Activated CD8-positive, alpha-beta memory T cell treated with anti-CD3 and anti-CD28 coated beads for 24 hours (primary cell): ENCODE results near the gene HIPK4.
"Not testable (repeated sequence)": the region's sequence is repeated elsewhere in the genome, so short reads cannot be mapped to it uniquely, and the experiment has no call there.

Source experiments
- DNase-seq: peaks from one replicate; pipeline ENCODE4 v3.0.0-alpha.2; 2020

Gene HIPK4, protein sequence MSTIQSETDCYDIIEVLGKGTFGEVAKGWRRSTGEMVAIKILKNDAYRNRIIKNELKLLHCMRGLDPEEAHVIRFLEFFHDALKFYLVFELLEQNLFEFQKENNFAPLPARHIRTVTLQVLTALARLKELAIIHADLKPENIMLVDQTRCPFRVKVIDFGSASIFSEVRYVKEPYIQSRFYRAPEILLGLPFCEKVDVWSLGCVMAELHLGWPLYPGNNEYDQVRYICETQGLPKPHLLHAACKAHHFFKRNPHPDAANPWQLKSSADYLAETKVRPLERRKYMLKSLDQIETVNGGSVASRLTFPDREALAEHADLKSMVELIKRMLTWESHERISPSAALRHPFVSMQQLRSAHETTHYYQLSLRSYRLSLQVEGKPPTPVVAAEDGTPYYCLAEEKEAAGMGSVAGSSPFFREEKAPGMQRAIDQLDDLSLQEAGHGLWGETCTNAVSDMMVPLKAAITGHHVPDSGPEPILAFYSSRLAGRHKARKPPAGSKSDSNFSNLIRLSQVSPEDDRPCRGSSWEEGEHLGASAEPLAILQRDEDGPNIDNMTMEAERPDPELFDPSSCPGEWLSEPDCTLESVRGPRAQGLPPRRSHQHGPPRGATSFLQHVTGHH

DNA sequence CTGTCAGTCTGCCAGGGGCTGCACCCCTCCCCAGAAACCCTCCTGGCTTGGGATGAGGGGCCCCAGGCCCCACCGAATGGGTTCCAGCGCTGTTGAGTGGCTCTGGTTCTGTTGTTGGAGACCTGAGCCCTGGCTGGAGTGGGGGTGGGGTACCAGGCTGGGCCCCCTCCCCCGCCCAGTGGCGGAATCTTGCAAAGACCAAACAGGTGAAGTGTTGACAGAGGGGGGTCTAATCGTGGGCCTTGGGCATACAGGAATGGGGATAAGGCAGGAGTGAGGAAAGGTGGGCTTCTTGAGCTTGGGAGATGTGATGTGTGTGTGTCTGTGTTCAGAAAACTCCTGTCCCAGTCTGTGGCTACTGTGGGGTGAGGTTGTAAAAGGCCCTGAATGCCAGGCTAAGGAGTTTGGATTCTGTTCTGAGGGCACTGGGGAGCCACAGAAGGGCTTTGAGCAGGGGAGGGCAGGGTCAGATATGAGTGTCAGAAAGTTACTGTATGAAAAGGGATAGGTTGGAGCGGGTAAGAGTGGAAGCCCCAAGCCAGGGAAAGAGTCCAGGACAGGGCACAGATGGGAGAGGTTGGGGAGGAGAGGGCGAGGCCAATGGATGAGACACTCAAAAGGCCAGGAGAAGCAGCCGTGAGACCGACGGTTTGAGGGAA is at the start of gene HIPK4:
Gene HIPK4, minus strand, starts transcription at position 98 of the 659 bp plus-strand sequence. CDS start 279 bp downstream, outside the sequence.
- DNase-seq, result no peak

DNA sequence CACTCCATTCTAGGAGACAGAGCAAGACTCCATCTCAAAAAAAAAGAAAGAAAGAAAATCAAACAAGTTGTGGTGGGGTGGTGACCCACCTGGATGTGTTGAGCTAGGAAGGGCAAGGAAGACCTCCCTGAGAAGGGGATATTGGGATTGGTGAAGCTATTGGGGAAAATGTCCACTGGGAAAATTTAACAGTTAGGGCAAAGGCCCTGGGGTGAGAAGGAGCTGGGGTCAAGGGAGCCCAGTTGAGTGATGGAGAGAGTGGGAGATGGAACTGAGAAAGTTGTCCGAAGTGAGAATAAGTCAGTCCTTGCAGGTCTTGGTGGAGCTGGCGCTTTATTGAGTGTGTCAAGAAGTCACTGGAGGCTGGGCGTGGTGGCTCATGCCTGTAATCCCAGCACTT is 48.3 kb upstream of the HIPK4 start:
- DNase-seq, result no peak

DNA sequence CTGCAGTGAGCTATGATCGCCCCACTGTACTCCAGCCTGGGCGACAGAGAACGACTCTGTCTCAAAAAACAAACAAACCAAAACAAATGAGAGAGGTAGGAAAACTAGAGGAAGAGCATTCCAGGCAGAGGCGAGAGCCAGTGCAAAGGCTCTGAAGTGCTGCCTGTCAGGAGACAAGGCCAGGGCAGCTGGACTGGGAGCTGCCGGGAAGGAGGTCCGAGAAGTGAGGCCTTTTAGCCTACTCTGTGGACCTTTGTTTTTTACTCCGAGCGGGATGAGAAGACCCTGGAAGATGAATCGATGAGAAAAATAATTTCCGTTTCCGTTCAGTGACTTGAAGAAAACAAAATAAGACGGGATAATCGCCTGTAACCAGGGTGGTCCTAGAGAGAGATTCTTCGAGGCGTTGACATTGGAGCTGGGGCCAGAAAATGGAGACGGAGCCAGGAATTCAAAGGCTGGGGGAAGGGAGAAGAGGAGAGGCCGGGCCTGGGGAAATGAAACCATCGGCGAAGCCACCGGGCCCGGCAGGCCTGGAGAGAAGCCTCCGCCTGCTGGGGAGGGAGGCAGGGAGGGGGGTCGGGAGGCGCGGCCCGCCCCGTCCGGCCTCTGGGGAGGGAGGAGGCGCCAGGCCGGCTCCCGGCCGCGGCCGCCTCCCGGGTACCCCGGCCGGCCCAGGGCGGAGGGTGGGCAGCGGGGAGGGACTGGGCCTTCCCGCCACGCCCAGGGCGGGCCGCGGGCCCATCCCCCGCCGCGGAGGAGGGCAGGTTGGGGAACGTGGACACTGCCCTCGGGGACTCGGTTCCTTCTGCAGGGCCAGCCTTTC is 43.6 kb upstream of the HIPK4 start:
- peak; percentile 77 for DNase-seq

DNA sequence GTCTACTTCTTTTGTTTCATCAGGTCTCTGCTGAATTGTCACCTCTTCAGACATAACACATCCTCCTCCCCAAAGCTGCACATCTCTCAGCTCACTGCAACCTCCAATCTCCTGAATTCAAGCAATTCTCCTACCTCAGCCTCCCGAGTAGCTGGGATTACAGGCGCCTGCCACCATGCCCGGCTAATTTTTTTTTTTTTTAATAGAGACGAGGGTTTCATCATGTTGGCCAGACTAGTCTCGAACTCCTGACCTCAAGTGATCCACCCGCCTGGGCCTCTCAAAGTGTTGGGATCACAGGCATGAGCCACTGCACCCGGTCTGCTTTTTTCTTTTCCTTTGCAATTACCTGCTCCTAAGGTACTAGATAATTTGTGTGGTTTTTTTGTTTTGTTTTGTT is 42.8 kb upstream of the HIPK4 start:
- DNase-seq, result not testable (repeated sequence)

DNA sequence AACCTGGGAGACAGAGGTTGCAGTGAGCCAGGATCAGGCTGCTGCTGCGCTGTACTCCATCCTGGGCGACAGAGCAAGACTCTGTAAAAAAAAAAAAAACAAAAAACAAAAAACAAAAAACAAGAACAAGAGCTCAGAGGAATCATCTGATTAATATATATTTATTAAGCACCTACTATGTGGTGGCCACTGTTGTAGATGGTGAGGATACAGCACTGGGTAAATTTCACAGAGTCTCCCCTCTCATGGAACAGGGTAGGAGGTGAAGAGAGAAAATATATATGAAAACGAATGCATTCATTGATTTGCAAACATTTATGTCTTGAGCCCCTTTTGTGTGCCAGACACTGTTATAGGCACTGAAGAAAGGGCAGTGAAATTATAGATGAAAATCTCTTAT is 41.7 kb upstream of the HIPK4 start:
- no peak for DNase-seq

DNA sequence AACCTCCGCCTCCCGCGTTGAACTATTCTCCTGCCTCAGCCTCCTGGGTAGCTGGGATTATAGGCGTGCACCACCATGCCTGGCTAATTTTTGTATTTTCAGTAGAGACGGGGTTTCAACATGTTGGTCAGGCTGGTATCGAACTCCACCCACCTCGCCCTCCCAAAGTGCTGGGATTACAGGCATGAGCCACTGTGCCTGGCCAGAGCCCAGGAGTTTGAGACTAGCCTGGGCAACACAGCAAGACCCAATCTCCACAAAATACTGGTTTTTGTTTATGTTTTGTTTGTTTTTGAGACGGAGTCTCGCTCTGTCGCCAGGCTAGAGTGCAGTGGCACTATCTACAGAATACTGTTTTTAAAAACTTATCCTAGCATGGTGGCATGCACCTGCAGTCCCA is 40.3 kb upstream of the HIPK4 start:
- not testable (repeated sequence) for DNase-seq

DNA sequence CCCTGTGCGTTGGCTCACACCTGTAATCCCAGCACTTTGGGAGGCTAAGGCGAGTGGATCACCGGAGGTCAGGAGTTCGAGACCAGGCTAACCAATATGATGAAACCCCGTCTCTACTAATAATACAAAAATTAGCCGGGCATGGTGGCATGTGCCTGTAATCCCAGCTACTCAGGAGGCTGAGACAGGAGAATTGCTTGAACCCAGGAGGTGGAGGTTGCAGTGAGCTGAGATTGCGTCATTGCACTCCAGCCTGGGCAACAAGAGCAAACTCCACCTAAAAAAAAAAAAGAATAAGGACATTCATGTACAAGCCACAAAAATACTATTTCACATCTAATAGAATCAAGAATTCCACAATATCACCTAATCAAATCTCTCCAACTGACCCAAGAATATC is 38.2 kb upstream of the HIPK4 start:
- not testable (repeated sequence) for DNase-seq

DNA sequence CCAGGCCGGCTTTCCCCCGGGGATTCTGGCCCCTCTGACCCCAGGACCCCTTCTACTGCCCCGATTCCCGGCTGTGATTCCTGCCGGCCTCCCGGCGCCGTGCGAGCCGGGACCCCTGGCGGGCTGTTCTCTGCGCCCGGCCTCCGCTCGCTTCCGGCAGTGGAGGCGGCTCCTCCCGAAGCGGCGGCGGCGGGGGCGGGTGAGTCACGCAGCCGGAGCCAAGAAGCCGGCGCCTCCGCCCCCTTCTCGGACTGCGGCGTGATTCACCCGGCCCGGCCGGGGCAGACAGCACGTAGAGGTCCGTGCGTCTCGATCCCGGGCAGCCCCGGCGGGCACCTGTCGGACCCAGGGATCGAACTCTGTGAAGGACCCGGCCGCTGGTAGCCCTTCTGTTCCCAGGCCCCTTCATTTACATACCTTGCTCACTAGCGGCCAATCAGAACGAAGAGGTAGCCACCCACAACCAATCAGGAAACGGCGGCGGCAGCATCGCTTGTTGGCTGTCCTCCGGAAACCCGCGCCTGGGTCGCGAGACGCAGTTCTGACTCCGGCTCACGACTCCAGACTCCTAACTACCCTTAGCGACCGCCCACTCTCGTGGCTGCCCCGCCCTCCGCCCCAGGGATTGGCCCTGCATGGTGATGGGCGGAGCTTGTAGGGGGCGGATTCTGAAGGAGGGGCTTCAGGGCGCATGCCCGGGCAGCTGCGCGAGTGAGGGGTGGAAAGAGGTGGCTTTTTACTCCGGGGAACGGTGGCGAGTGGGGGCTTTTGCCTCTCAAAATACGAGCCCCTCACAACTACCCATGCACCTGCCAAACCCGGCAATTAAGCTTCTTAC is 35.7 kb upstream of the HIPK4 start, which contains the start of gene SERTAD1:
Gene SERTAD1, minus strand, starts transcription at position 543 of the 838 bp plus-strand sequence. CDS start 2,446 bp downstream, outside the sequence.
- peak; percentile 100 for DNase-seq

DNA sequence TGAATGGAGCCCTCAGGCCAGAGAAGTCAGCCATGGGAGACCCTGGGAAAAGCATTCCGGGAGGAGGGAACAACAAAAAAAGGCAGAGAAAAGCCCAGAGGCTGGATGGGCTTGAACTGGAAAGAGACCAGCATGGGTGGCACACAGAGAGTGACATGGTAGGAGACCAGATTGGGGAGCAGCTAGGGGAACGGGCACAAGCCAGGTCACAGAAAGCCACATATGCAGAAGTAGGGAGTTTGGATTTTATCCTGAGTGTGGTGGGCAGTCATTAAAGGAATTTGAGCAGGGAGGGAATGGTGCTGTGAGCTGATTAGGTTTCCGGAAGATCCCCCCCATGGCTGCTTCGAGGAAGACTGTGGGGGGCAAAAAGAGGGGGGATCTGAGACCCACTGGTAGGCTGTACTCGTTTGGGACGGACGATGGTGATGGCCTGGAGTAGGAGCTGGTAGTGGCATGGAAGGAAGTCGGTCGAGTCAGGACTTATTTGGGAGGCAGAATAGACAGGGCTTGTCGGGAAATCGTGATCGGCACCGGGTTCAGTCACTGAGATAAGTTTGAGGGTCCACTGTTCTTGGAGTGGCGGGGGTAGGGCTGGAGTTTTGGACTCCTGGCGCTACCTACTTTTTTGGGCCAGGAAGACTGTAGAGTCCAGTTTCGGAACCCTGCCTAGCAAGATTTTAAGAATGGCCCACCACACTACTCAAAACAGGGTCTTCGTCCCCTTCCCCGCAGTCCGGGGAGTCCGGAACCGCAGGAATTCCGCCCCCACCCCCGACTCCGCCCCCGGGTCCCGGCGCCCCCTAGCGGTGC is 34.9 kb upstream of the HIPK4 start:
- no peak for DNase-seq

DNA sequence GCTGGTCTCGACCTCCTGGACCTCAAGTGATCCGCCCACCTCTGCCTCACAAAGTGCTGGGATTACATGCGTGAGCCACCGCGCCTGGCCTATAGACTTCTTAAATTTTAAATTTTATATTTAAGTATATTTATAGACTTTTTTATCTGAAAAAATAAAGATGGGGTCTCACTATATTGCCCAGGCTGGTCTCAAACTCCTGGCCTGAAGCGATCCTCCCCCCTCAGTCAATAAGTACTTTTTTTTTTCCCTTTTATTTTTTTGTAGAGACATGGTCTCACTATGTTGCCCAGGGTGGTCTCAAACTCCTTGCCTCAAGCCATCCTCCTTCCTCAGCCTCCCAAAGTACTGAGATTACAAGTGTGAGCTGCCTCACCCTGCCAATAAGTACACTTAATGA is 34.0 kb upstream of the HIPK4 start:
- no peak for DNase-seq

DNA sequence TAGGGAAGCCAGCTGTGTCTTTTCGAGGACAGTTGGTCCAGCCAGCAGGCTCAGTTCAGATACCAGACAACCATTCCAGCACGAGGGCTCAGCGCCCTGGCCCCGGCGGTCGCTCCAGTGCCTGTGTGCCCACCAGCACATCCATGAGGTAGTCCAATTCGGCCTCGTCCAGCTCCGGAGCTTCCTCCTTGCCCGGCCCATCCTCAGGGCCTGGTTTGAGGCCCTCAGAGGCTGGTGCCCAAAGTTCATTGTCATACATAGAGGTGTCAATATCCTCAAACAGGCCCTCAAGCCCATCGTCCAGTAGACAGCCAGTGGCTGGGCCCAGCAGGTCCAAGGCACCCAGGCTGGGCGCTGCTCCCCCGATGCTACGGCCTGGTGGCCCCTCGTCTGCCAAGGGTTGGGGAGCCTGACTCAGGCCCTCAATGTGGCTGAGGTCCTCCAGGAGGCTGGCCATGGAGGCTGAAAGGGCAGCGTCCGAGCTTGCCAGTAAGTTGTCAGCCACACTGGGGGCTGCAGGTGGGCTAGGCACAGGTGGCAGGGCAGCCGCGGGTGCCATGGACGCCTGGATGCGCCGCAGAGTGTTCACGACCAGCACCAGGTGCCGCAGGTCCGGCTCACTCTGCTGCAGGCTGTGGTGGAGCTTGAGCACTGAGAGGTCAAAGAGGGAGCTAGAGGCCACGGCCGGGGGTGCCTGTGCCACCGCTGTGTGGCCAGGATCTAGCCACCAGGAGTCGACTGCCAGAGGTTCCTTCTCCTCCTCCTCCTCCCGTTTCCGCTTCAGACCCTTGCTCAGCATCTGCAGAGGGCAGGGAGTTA is 33.0 kb upstream of the HIPK4 start:
- no peak for DNase-seq

DNA sequence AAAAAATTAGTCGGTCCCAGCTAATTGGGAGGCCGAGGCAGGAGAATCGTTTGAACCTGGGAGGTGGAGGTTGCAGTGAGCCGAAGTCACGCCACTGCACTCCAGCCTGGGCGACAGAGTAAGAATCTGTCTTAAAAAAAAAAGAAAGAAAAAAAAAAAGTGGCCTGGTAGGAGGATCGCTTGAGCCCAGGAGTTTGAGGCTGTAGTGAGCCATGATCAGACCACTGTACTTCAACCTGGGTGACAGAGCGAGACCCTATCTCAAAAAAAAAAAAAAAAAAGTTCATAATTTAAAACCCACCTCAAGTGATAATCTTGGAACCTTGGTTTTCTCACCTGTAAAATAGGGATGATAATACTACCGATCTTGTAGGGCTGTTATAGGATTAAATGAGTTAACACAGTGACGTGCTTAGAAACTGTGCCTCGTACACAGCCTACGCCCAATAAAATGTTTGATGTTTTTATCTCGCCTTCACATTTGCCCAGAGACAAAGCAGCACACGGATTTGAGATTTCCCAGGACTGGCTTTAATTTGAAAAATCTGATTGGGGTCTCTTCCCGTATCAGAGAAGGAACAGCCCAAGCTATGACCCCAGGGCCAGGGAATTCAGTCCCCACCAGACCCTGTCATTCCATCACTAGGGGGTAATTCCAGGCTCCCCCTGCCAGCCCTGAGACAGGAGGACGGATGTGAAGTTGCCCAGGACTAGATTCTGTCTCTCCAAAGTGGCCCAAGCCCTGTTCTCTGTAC is 32.2 kb upstream of the HIPK4 start:
- no peak for DNase-seq

DNA sequence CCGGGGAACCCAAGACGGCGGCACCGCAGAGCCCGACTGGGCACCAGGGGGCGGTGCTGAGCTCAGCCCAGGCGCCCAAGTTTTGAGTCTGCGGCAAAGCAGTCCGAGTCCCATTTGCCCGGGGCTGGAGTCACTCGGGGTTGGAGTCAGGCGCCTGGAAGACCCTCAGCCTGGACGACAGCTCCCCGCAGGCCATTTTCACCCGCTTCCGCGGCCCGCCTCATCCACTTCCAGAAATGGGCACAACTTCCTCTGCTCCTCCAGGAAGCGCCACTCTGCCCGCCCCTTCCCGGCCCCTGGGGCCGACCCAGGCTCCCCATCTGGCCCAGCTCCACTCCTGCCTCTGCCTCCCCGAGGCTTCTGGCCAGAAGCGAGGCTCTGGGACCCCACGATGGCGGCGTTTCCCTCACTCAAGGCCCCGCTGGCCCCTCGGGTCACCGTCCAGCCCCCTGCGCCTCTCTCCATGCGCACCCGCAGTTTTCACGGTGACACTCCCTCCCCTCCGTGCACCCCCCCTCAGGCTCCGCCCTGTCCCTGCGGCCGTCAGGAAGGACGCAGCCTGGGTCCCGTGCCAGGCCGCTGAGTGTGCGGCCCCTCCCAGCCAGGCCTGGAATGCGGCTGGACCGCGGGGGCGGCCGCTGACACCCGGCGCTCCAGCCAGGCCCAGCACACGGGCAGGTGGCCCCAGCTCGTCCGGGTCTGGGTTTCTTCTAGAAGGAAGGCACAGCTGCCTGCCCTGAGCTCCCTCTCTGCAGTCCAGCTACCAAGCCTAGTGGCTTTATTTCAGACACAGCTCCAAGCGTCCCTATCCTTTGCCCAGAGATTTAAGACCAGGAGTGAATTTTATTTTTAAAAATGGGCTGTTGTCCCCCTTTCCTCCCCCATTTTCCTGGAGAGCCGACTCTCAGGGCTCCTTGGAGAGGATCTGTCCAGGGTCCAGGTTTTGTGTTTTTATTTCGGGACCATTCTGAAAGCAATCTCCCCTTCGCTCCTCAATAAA is 31.1 kb upstream of the HIPK4 start:
- peak; percentile 91 for DNase-seq

DNA sequence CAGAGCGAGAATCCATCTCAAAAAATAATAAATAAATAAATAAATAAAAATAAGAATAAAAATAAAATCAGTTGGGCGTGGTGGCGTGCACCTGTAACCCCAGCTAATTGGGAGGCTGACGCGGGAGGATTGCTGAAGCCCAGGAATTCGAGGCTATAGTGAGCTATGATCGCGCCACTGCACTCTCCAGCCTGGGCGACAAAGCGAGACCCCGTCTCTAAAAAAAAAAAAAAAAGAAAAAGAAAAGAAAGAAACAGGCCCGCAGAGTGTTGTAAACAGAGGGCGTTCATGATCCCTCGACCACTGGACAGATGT is 30.4 kb upstream of the HIPK4 start:
- no peak for DNase-seq

DNA sequence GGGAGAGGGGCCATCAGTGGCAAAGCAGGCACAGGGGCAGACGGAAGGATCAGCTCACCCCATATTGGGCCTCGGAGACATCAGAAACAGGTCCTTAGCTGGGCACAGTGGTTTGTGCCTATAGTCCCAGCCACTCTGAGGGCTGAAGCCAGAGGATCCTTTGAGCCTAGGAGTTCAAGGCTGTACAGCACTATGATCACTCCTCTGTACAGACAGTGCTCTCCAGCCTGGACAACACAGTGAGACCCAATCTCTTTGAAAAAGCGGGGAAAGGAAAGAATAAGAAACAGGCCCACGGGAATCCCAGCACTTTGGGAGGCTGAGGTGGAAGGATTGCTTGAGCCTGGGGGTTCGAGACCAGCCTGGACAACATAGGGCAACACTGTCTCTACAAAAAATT is 29.8 kb upstream of the HIPK4 start:
- no peak for DNase-seq

DNA sequence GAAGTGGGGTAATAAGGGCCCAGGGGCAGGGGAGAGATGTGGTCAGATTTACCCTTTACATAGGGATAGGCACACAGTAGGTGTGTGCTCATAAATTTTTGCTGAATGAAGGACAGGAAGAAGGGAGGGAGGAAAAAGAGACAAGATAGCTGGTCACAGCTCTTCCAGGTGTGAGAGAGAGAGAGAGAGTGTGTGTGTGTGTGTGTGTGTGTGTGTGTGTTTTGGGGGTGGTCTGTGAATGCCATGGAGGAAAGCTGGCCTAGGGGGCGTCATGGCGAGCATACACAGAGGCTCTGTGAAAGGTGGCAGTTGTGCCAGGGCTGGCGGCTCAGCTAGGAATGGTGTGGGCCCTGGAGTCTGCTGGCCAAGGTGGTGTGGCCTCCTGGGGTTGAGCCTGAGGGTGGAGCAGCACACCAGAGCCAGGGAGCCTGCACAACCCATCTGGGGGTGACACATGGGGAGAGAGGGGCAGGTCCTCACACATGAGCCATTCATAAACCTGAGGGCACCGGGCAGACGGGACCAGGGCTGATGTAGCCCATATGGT is 29.2 kb upstream of the HIPK4 start:
- DNase-seq, result no peak

DNA sequence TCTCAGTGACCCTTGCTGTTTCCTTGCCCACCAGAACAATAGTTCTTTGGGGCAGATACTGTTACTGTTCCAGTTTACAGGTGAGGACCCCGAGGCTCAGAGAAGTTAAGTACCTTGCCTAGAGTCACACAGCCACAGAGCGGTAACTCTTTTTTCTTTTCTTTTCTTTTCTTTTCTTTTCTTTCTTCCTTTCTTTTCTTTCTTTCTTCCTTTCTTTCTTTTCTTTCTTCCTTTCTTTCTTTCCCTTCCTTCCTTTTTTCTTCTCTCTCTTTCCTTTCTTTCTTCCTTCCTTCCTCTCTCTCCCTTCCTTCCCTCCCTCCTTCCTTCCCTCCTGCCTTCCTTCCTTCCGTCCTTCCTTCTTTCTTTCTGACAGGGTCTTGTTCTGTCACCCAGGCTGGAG is 28.1 kb upstream of the HIPK4 start:
- no peak for DNase-seq

DNA sequence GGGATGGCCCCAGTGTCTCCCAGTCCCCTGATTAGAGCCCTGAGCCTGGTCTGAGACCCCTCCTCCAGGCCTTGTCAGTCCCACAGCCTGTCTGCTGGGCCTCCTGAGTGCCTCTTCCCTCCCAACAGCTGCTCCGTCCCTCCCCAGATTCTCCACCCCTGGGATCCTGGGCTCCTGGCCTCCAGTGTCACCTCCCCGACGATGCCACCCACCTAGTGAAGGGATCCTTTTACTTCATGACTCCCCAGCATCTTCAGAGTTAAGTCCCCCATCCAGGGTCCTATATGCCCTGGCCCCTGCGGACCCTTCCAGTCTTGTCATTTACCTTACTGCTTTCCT is 27.6 kb upstream of the HIPK4 start:
- DNase-seq, result no peak
